Measurements from ENCODE around the gene GRIK3.

The GRIK3 gene

DNA sequence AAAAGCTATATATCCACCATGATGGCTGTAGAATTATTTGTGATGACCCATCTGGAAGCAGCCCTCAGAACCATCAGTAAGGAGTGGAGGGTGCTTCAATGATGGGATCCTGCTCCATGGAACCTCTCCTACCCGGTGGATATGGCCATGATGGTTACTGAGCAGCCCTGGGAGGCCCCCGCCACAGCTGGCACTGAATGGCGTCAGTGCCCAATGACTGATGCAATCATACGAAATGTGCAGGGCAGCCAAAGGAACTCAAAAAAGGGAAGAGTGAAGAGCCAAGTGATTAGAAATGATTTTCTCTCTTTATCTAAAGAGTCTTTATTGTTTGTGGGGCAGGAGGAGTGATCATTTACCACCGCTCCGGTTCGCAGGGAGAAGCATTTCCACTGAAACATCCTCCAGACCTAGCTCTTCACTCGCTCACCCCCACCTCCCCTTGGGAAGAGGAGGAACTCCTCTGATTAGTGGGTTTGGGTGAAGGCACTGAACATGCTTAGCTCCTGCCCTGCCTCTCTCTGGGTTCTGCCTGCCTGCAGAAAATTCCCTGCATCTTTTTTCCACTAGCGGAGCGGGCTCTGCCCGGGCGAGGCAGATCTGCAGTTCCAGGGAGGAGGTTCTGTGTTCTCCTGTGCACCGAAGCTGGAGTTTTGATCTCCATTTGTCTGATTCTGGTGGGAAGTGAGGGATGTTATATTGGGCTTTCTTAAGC, 260.3 kb downstream of the GRIK3 start:
- no peaks in the 10 kb centered on the region for H3K27me3 ChIP-seq (ENCODE audit: control insufficient read depth, low read length)
- H3K36me3 ChIP-seq (ENCODE audit: control insufficient read depth, low read length): no peaks in the 10 kb centered on the region
- H3K9me3 ChIP-seq (ENCODE audit: control insufficient read depth, insufficient read depth, low read length): no peaks in the 10 kb centered on the region
- no peaks in the 10 kb centered on the region for H3K9me2 ChIP-seq (replicated peaks; ENCODE audit: control insufficient read depth, low read length)
- H3K27ac ChIP-seq (ENCODE audit: low read depth, low read length): no peak overlapping the region
- no peaks in the 10 kb centered on the region for H3K79me2 ChIP-seq (ENCODE audit: control insufficient read depth, low read length)
- no peaks in the 10 kb centered on the region for H3K4me1 ChIP-seq (ENCODE audit: control insufficient read depth, low read length)
- H3K4me3 ChIP-seq (ENCODE audit: low read length): no peak overlapping the region
- TF ChIP-seq EZH2phosphoT487 (IDR thresholded peaks at IDR 0.05; ENCODE audit: borderline replicate concordance, low read length) (no peak), CTCF (IDR thresholded peaks at IDR 0.05; ENCODE audit: low read depth, low read length, poor library complexity, severe bottlenecking) (no peak)
- no peaks in the 10 kb centered on the region for H4K20me1 ChIP-seq (ENCODE audit: control insufficient read depth, insufficient read depth, low read depth, low read length)
- H3F3A ChIP-seq (ENCODE audit: control insufficient read depth, insufficient read depth): no peaks in the 10 kb centered on the region
- no peak overlapping the region for H3K4me2 ChIP-seq (ENCODE audit: low read length)

DNA sequence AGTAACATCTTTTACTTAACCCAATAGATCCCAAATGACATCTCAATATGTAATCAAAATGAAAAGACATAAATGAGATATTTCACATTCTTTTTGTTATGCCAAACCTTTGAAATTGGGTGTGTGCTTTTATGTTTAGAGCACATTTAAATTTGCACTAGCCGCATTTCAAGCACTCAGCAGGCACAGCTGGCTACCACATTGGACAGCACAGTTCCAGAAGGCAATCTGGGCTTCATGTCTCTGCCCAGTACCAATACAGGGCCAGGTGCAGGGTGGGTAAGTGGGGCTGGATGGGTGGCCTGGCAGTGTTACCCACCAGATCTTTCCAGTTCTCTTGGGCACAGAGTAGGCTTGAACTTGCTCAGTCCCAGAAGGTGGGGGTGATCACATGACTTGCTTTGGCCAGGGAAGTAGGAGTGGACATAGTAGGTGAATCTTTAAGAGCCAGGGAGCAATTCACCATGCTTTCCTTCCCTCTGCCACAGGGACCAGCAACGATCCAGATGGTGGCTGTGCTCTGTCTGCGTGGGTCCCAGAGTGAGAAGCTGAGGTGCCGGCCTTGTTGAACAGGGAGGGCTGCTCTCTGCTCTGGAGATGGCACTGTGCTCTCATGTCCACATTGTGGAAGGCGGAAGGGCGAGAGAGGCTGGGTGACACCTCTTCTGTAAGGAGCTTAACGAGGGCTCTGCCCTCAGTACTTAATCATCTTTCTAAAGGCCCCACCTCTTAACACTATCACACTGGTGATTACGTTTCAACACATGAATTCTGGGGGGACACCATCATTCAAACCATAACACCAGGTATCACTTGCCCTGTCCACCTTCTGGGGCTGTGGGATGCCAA, 261.4 kb downstream of the GRIK3 start:
- no peaks in the 10 kb centered on the region for H3K9me2 ChIP-seq (replicated peaks; ENCODE audit: control insufficient read depth, low read length)
- H3K27me3 ChIP-seq (ENCODE audit: control insufficient read depth, low read length): no peaks in the 10 kb centered on the region
- H3K9me3 ChIP-seq (ENCODE audit: control insufficient read depth, insufficient read depth, low read length): no peaks in the 10 kb centered on the region
- no peaks in the 10 kb centered on the region for H3K36me3 ChIP-seq (ENCODE audit: control insufficient read depth, low read length)
- no peak overlapping the region for H3K4me2 ChIP-seq (ENCODE audit: low read length)
- no peaks in the 10 kb centered on the region for H4K20me1 ChIP-seq (ENCODE audit: control insufficient read depth, insufficient read depth, low read depth, low read length)
- H3K4me3 ChIP-seq (ENCODE audit: low read length): no peak overlapping the region
- H3K79me2 ChIP-seq (ENCODE audit: control insufficient read depth, low read length): no peaks in the 10 kb centered on the region
- H3K4me1 ChIP-seq (ENCODE audit: control insufficient read depth, low read length): no peaks in the 10 kb centered on the region
- no peaks in the 10 kb centered on the region for H3F3A ChIP-seq (ENCODE audit: control insufficient read depth, insufficient read depth)
- TF ChIP-seq CTCF (IDR thresholded peaks at IDR 0.05; ENCODE audit: low read depth, low read length, poor library complexity, severe bottlenecking): no peak
- TF ChIP-seq EZH2phosphoT487 (IDR thresholded peaks at IDR 0.05; ENCODE audit: borderline replicate concordance, low read length): no peak
- H3K27ac ChIP-seq (ENCODE audit: low read depth, low read length): no peak overlapping the region

DNA sequence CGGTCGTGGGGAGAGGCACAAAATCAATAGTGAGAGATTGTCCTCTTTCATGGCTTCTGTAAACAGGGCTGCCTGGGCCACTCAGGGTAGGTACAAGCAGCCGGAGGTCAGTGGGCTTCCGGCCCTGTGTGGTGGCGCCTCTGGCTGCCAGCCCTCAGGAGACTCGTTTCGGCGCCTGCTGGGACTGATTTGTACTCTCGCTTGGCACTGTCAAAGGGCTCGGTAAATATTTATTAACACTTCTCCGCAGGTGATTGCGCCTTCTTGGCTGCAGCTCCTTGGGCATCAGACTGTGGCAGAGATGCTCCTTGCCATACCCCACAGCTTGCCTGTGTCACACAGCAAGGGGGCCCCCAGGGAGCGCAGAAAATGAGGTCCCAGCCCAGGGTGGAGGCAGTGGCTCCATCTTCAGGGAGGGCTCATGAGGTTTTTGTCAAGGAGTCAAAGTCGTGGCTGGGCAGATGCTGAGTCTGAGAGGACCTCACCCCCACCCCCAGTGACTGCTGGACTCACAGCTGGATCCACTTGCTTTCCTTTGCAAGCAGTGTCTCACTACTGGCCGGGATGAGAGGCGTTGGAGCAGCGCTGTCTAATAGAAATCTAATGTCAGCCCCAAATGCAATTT, 262.5 kb downstream of the GRIK3 start:
- TF ChIP-seq CTCF (IDR thresholded peaks at IDR 0.05; ENCODE audit: low read depth, low read length, poor library complexity, severe bottlenecking) (no peak), EZH2phosphoT487 (IDR thresholded peaks at IDR 0.05; ENCODE audit: borderline replicate concordance, low read length) (no peak)
- Histone ChIP-seq H3K9me2 (replicated peaks; ENCODE audit: control insufficient read depth, low read length) (no peaks in the 10 kb centered on the region), H3K4me1 (ENCODE audit: control insufficient read depth, low read length) (no peaks in the 10 kb centered on the region), H3F3A (ENCODE audit: control insufficient read depth, insufficient read depth) (no peaks in the 10 kb centered on the region), H3K4me2 (ENCODE audit: low read length) (no peak overlapping the region), H4K20me1 (ENCODE audit: control insufficient read depth, insufficient read depth, low read depth, low read length) (no peaks in the 10 kb centered on the region), H3K9me3 (ENCODE audit: control insufficient read depth, insufficient read depth, low read length) (no peaks in the 10 kb centered on the region), H3K27ac (ENCODE audit: low read depth, low read length) (no peak overlapping the region), H3K4me3 (ENCODE audit: low read length) (no peak overlapping the region), H3K36me3 (ENCODE audit: control insufficient read depth, low read length) (no peaks in the 10 kb centered on the region), H3K79me2 (ENCODE audit: control insufficient read depth, low read length) (no peaks in the 10 kb centered on the region), H3K27me3 (ENCODE audit: control insufficient read depth, low read length) (no peaks in the 10 kb centered on the region)

All from DOHH2 (cell line).